Endometrial microvascular endothelial cells (primary cell): ENCODE measurements around the gene EFCAB14. TPM values are rescaled to one million over a fixed set of nuclear protein-coding genes. Genes with fewer than 3 reads are reported as not detected.
"Not testable (repeated sequence)": the region's sequence is repeated elsewhere in the genome, so short reads cannot be mapped to it uniquely, and the experiment has no call there.

Source experiments
- in situ Hi-C: cut with HindIII; loops from 2 replicates; pipeline ENCODE4 v1.10.0; 2017; ENCODE audit warnings: low sequenced_read_pairs, low pct_unique_long_range_greater_than_20kb; ENCODE audit errors: inconsistent ontology term
- total RNA-seq: library from RNA; depleted of rRNA; stranded (reverse); fragments of >200 nt; gene quantifications from one replicate; pipeline ENCODE4 v1.2.3, GENCODE V29; 2015; ENCODE audit errors: inconsistent ontology term

EFCAB14 gene
- total RNA-seq = 46.5 TPM

- in situ Hi-C loops = no loop called here
These were observed at the start of gene EFCAB14 for GRCh38 chr1:46718727-46719622. Gene EFCAB14 (minus strand): TSS chr1:46719114. CDS start chr1:46718087, 1,027 bp downstream.

GRCh38 chr1:46768445-46768844 is 49.5 kb upstream of the EFCAB14 start:
- in situ Hi-C loops = no loop called here

GRCh38 chr1:46767649-46768282 is 48.9 kb upstream of the EFCAB14 start:
- in situ Hi-C loops = no loop called here

GRCh38 chr1:46764402-46764801 is 45.5 kb upstream of the EFCAB14 start:
- in situ Hi-C loops = no loop called here

- in situ Hi-C loops = no loop called here
These were observed 42.8 kb upstream of the EFCAB14 start for GRCh38 chr1:46761740-46762139.

GRCh38 chr1:46760558-46761166 is 41.7 kb upstream of the EFCAB14 start:
- in situ Hi-C loops = no loop called here

GRCh38 chr1:46757956-46758528 is 39.1 kb upstream of the EFCAB14 start:
- in situ Hi-C loops = no loop called here

GRCh38 chr1:46757247-46757955 is 38.5 kb upstream of the EFCAB14 start:
- in situ Hi-C loops = no loop called here

GRCh38 chr1:46755121-46755520 is 36.2 kb upstream of the EFCAB14 start:
- in situ Hi-C loops = no loop called here

- in situ Hi-C loops = not testable (repeated sequence)
These were observed 35.8 kb upstream of the EFCAB14 start for GRCh38 chr1:46754707-46755106.

- in situ Hi-C loops = no loop called here
These were observed 35.1 kb upstream of the EFCAB14 start for GRCh38 chr1:46753985-46754384.

- in situ Hi-C loops = no loop called here
These were observed 31.0 kb upstream of the EFCAB14 start for GRCh38 chr1:46749921-46750404.

GRCh38 chr1:46749404-46749803 is 30.5 kb upstream of the EFCAB14 start:
- in situ Hi-C loops = no loop called here

- in situ Hi-C loops = no loop called here
These were observed 28.9 kb upstream of the EFCAB14 start for GRCh38 chr1:46747683-46748288.

- in situ Hi-C loops = no loop called here
These were observed 23.2 kb upstream of the EFCAB14 start for GRCh38 chr1:46742069-46742468.

GRCh38 chr1:46735708-46736324 is 16.9 kb upstream of the EFCAB14 start:
- in situ Hi-C loops = no loop called here

- in situ Hi-C loops = not testable (repeated sequence)
These were observed 9.5 kb upstream of the EFCAB14 start for GRCh38 chr1:46728327-46728873.

GRCh38 chr1:46725736-46726108 is 6.8 kb upstream of the EFCAB14 start:
- in situ Hi-C loops = no loop called here
